ENCODE results near the gene LGALS3.

DNA sequence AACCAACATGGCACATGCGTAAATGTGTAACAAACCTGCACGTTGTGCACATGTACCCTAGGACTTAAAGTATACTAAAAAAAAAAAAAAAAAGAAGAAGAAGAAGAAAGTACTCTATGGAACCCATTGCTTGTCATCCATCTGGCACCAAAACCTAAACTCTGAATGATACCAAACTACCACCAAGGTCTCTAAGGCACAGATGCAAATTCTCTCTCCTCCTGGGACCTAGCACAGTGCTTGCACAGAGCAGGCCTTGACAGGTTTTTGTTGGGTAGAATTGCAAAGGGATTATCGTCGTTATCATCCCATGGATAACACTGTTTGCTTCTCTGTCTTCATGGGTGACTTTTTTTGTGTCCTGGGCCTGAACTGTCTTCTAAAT is 13.2 kb upstream of the LGALS3 start:
- TF ChIP-seq BACH2 (CRISPR knock-in tag; IDR thresholded peaks at IDR 0.05; ENCODE audit: borderline replicate concordance) (no peak), GLIS3 (CRISPR knock-in tag; IDR thresholded peaks at IDR 0.05) (no peak), ISL1 (CRISPR knock-in tag; IDR thresholded peaks at IDR 0.05) (no peak), ZNF565 (CRISPR knock-in tag; conservative IDR thresholded peaks at IDR 0.05; ENCODE audit: low read depth) (no peak), ARNTL (CRISPR knock-in tag; IDR thresholded peaks at IDR 0.05; ENCODE audit: borderline replicate concordance, low read depth) (no peak), ZC3H10 (CRISPR knock-in tag; IDR thresholded peaks at IDR 0.05) (no peak), TOX (CRISPR knock-in tag; IDR thresholded peaks at IDR 0.05; ENCODE audit: borderline replicate concordance) (no peak), ZNF8 (CRISPR knock-in tag; IDR thresholded peaks at IDR 0.05) (no peak)
- TF ChIP-seq, protein P1, sequence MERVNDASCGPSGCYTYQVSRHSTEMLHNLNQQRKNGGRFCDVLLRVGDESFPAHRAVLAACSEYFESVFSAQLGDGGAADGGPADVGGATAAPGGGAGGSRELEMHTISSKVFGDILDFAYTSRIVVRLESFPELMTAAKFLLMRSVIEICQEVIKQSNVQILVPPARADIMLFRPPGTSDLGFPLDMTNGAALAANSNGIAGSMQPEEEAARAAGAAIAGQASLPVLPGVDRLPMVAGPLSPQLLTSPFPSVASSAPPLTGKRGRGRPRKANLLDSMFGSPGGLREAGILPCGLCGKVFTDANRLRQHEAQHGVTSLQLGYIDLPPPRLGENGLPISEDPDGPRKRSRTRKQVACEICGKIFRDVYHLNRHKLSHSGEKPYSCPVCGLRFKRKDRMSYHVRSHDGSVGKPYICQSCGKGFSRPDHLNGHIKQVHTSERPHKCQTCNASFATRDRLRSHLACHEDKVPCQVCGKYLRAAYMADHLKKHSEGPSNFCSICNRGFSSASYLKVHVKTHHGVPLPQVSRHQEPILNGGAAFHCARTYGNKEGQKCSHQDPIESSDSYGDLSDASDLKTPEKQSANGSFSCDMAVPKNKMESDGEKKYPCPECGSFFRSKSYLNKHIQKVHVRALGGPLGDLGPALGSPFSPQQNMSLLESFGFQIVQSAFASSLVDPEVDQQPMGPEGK (CRISPR knock-in tag; IDR thresholded peaks at IDR 0.05; ENCODE audit: borderline replicate concordance): no peak
